Kidney glomerular epithelial cell (primary cell): ENCODE data around the gene TRERF1.

Experiments
- DNase-seq: peaks from one replicate; lab custom pipeline; 2025; lab: John Stamatoyannopoulos, UW

Gene TRERF1

GRCh38 chr6:42275376-42276033 is 176.2 kb downstream of the TRERF1 start:
- no peak for DNase-seq

- no peak for DNase-seq
Measured at GRCh38 chr6:42274898-42275297, 176.8 kb downstream of the TRERF1 start.

DNA sequence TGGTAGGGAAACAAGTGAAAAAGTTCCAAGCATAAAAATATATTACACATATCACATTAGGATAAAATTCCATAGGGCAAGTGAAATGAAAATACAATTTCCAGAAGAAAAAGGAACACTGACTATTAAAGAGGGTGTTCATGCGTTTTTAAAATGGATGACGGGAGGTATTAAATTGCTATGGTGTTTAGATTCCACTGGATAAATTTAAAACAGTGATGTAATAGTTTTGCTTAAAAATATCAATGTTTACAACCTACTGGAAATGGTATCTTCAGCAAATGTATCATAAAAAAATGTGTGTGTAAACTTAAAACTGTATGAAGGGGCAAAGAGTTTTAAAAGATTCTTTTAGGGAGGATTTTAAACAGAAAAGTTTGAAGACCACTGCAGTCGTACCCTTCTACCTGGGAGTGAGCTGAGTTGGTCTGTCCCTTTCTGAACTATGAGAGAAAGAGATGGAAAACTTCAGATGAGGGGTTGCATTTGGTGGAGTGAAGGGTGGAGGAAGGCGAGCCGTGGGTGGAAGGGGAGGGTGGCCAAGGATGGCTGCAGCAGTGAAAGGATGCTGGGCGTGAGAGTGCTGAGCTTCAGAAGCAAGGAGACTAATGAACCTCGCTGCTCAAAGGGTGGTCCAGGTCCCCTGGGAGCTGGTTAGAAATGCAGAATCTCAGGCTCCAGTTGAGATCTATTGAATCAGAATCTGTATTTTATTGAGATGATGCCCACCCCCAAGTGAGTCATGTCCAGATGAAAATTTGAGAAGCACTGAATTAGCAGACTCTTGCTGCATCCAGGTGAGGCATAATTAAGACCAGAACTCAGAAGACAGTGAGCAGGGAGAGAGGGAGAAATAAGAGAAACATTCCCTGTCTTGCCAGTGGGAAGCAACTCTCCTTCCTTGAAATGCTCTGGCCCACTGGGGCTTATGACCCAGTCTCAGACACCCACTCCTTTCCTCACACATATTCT is 179.6 kb downstream of the TRERF1 start:
- no peak for DNase-seq

- DNase-seq = no peak
Measured at GRCh38 chr6:42269974-42270510, 181.7 kb downstream of the TRERF1 start.

- DNase-seq = no peak
Measured at GRCh38 chr6:42269553-42269952, 182.2 kb downstream of the TRERF1 start.

- no peak for DNase-seq
Measured at GRCh38 chr6:42268835-42269204, 182.9 kb downstream of the TRERF1 start.

- DNase-seq = no peak
Measured at GRCh38 chr6:42268016-42268834, 183.5 kb downstream of the TRERF1 start.

DNA sequence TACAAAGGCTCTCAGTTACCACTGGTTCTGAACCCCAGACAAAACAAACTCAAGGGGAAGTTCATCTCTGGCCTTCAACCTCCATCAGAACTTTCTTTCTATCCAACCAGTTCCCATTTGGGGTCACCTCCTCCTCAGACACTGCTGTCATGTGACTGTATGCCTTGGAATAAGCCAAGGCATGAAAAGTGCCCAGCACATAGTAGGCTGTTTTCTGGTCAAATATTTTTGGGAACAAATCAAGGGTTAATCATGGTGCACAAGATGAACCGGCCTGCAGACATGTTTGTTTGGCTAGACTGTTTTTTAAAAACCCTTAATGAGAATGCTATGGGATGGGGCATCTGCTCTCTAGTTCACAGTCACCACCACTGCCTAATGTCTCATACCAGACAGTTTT is 185.2 kb downstream of the TRERF1 start:
- DNase-seq = no peak

DNA sequence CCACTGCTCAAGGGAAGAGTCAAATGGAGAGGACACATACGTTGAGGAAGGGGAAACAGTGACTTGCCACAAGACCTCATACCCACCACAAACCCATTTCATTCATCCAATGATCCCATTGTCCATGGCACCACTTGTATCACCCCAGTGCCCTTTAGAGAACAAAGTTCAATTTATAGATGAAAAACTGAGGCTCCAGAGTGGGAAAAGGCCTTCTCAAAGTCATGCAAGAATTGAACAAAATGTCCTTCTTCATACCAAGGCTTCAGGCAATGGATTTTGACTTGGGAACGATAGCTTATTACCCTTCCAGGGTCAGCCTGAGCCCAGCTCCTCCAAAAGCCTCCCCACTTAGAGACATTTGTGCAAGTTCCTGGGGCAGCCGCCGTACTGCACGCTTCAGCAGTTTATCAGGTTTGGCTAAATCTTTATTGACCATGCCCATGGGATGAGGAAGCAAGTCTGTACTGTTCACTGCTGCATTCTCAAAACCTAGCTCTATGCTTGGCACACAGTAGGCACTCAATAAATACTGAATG is 186.8 kb downstream of the TRERF1 start:
- DNase-seq = no peak

GRCh38 chr6:42264162-42264851 is 187.4 kb downstream of the TRERF1 start:
- no peak for DNase-seq

DNA sequence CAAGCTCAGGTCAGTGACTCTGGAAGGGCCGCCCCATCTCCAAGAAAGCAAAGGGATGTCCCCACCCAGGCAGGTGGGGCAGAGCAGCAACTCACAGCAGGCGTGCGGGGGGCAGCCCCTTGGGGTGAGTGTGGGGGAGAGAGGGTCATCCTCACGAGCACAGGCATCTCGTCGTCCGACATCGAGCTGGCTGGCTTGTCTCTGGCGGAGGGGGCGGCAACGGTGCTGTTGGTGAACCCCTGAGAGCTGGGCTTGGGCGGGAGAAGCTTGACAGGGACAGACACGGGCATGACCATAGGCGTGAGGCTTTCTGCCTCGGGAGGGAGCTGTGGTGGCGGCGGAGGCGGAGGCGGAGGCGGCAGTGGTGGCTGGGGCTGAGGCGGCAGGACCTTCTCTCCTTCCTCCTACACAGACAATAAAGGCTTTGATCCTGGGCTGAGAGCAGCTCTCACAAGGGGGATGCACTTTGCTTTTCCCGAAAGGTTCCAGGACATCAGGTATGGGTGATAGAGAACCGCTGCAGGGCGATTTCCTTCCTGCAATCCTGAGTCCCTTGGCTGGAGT is 188.5 kb downstream of the TRERF1 start:
- DNase-seq = no peak

DNA sequence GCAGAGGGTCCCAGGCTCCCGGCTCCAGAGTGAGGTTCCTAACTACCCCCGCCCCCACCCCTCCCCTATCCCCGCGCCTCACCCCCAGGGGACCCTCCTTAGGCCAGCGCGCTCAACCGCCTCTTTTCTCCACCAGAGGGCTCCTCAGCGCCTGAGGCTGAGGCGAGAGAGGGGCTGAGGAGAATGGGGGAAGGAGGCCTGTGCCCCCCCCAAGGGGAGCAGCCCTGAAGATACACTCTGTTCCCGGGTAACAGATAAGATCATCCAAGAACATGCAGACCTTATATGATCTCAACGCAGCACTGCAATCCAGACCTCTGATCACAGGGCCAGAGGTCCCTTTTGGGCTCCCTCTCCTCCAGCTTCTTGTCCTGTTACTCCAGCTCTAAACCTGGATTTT is 190.8 kb downstream of the TRERF1 start:
- no peak for DNase-seq

GRCh38 chr6:42260396-42260888 is 191.3 kb downstream of the TRERF1 start:
- DNase-seq = no peak

- DNase-seq = no peak
Measured at GRCh38 chr6:42259841-42260395, 191.8 kb downstream of the TRERF1 start.

- DNase-seq = no peak
Measured at GRCh38 chr6:42259286-42259685, 192.4 kb downstream of the TRERF1 start.

DNA sequence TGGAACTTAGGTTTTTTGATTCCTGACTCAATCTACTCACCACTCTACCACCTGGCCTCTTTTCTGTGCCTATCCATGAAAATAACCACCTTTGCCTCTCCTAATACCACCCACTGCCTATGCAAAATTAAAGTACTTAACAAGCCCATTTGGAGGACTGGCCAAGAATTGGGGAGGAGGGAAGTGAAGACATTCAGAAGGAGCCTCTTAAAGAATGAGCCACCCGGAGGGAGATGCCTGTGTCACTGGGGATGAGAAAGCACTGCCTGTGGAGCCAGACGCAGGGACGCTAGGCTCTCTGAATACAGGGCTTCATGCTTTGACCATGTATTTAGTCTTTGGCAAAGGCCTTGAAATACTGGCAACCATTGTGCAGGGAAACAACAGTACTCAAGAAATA is 194.1 kb downstream of the TRERF1 start:
- DNase-seq = no peak

GRCh38 chr6:42257063-42257462 is 194.7 kb downstream of the TRERF1 start:
- no peak for DNase-seq

- no peak for DNase-seq
Measured at GRCh38 chr6:42255050-42255449, 196.7 kb downstream of the TRERF1 start.

DNA sequence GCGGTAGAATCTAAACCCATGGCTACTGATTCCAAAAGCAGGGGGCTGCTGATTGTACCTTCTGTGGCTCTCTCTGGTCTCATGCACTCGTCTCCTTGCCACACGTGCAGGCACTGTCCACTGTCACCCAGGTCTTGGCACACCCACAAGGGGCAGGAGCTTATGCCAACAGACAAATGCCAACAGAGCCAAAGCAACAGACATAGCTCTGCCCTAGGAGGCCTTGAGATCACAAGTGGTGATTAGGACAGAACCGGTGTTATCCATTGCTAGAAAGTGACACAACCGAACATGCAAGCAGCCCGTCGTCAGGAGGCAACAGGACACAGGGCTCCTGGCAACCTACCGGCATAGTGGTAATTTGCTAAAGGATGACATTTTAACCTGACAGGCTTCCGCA is 197.2 kb downstream of the TRERF1 start:
- no peak for DNase-seq

DNA sequence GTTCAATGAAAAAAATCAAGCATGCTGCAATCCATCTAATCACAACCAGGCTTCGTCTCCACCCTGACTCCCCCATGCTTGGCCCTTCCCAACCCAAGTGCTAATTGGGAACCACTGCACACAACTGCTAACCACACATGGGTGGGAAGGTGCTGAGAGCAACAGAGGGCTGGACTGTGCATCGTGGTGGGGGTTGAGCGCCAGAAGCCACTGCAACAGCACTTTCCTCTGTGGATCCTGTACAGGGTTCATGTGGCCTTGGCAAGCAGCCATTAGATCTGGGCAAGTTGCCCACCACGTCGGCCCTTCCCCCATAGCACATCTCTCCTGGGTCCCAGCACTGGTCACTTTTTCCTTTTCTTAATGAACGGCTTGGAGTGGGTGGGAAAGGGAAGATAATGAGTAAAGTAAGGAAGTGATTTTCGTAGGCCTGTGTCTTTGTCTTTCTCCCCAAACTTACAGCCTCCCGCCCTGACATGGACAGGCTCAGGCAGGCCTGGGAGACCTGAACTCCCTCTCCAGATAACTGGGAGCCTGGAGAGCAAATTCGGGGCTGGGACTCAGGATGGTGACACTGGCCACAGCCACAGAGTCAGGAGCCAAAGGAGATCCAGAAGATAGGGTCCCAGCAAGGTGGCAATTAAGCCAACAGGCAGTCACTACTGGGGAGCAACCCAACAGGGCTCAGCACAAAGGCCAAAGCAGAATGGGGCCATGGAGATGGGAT is 199.7 kb downstream of the TRERF1 start:
- no peak for DNase-seq
